ENCODE measurements around the gene LRRC15.

GRCh38 chr3:194307849-194308248 is 61.7 kb downstream of the LRRC15 start:
- TF ChIP-seq POLR2AphosphoS5 (IDR thresholded peaks at IDR 0.05; ENCODE audit: insufficient read depth in 1 of 2, low read depth in 1 of 2) = no peak
- no peak for TF ChIP-seq CTCF (IDR thresholded peaks at IDR 0.05)

All from vagina (tissue), 2 donors.